Activated gamma-delta T cell treated with anti-CD3 and anti-CD28 coated beads, Interleukin-2, amount 50 U/mL, for 16 hours (primary cell): Measurements from ENCODE around the gene CACNA1G.

ENCODE experiments used
- DNase-seq: peaks from one replicate; pipeline ENCODE4 v3.0.0-alpha.2; 2020; ENCODE audit warnings: low read depth

Gene CACNA1G

DNA sequence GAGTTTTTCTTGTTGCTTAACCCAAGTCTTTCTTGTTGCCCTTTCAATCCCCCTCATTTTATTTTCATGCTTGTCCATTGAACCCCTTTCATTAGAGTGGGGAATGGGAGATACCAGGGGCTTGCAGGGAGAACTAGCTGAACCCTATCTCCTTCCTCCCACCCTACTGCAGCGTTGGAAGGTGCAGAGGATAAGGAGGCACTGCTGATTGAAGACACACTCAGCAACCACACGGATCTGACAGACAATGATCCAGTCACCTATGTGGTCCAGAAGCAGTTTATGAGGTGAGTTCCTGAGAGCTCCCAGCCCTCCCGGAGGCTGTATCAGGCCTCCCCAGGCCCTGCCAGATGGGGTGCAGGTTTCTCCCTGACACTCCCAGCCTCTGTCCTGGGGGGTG is 114.7 kb downstream of the CACNA1G start:
- no peak for DNase-seq

DNA sequence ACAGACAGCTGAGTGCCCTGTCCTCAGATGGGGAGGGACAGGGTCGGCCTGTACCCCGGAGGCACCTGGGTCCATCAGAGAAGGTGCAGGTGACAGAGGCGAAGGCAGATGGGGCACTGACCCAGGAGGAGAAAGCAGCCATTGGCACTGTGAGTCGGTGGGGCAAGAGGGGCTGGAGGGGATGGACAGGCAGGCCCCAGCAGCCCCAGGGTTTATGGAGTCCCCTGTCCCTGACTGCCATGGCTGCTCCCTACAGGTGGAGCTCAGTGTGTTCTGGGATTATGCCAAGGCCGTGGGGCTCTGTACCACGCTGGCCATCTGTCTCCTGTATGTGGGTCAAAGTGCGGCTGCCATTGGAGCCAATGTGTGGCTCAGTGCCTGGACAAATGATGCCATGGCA is 115.1 kb downstream of the CACNA1G start:
- no peak for DNase-seq

- no peak for DNase-seq
Observed at GRCh38 chr17:50676065-50676975, 115.8 kb downstream of the CACNA1G start.
